Panc1 (cell line): ENCODE results near the gene METTL4. TPM values are rescaled to one million over a fixed set of nuclear protein-coding genes. Genes with fewer than 3 reads are reported as not detected.

ENCODE experiments used
- ATAC-seq: fragments of 200-7000 bp; cut with Tn5 transposase; 2 replicates; pipeline ENCODE4 v1.9.1; 2020; ENCODE audit warnings: mild to moderate bottlenecking, moderate library complexity
- BruUV-seq: library from RNA; stranded (reverse); fragments of 400-500 nt; replicated peaks from 2 replicates; lab custom pipeline; 2021; lab: Mats Ljungman, UMichigan
- CTCF ChIA-PET: fragments of 300-600 bp; sonication (Branson Sonifier 250); formaldehyde crosslinking; loops from one replicate; lab custom pipeline; 2022; ENCODE audit warnings: antibody characterized with exemption; lab: Charles Lee
- POLR2A ChIA-PET: fragments of 300-600 bp; sonication (Branson Sonifier 250); formaldehyde crosslinking; loops from one replicate; lab custom pipeline; 2022; ENCODE audit warnings: antibody characterized with exemption; lab: Charles Lee
- DNase-seq: peaks from one replicate; pipeline ENCODE4 v3.0.0-alpha.2; 2010; ENCODE audit warnings: low read depth, low spot score
- H3K27ac ChIP-seq: 2 replicates; pipeline ENCODE4 v1.5.1; 2011; ENCODE audit warnings: mild to moderate bottlenecking, low read length, inconsistent platforms
- H3K27me3 ChIP-seq: fragments of 200-500 bp; sonication (Bioruptor generic); 2 replicates; pipeline ENCODE4 v1.6.0; 2014; ENCODE audit warnings: low read length, inconsistent platforms; ENCODE audit not compliant: control insufficient read depth, insufficient read depth
- H3K36me3 ChIP-seq: fragments of 200-500 bp; sonication (Bioruptor generic); 2 replicates; pipeline ENCODE4 v1.5.1; 2014; ENCODE audit warnings: inconsistent platforms, mild to moderate bottlenecking, low read length, moderate library complexity; ENCODE audit not compliant: control insufficient read depth, insufficient read depth
- H3K4me1 ChIP-seq: 2 replicates; pipeline ENCODE4 v1.5.1; 2011; ENCODE audit warnings: inconsistent platforms, mild to moderate bottlenecking, low read length, moderate library complexity; ENCODE audit not compliant: control insufficient read depth, insufficient read depth
- H3K4me3 ChIP-seq, 2 experiments: 2 replicates each; pipeline ENCODE4 v1.5.1; 2011 to 2012; ENCODE audit warnings: low read depth in 2 of 2, low read length in 2 of 2, mild to moderate bottlenecking in 2 of 2, inconsistent platforms in 1 of 2, moderate library complexity in 1 of 2
- H3K9me3 ChIP-seq: fragments of 200-500 bp; sonication (Bioruptor generic); 2 replicates; pipeline ENCODE4 v1.5.1; 2014; ENCODE audit warnings: low read depth, mild to moderate bottlenecking, inconsistent platforms, low read length, moderate library complexity; ENCODE audit not compliant: control insufficient read depth, insufficient read depth
- CTCF ChIP-seq: fragments of 450-650 bp; IDR thresholded peaks from 2 replicates; pipeline ENCODE4 v1.5.1; 2017; ENCODE audit warnings: mild to moderate bottlenecking
- POLR2AphosphoS5 ChIP-seq: IDR thresholded peaks from 2 replicates; pipeline ENCODE4 v1.6.1; 2012; ENCODE audit warnings: mild to moderate bottlenecking, low read depth, low read length, moderate library complexity
- REST ChIP-seq, 2 experiments: IDR thresholded peaks; 2 replicates each; pipeline ENCODE4 v1.6.1; 2011 to 2012; ENCODE audit warnings: low read depth in 2 of 2, control low read depth in 1 of 2, low read length in 1 of 2, mild to moderate bottlenecking in 1 of 2, moderate library complexity in 1 of 2; ENCODE audit not compliant: insufficient read depth in 1 of 2
- SIN3A ChIP-seq: IDR thresholded peaks from 2 replicates; pipeline ENCODE4 v1.6.1; 2012; ENCODE audit warnings: low read depth, mild to moderate bottlenecking, low read length, moderate library complexity, borderline replicate concordance; ENCODE audit not compliant: insufficient read depth
- TCF7L2 ChIP-seq: IDR thresholded peaks from 2 replicates; pipeline ENCODE4 v1.6.1; 2011; ENCODE audit warnings: mild to moderate bottlenecking, low read depth, low read length, inconsistent platforms
- in situ Hi-C: cut with HindIII; loops from 2 replicates; pipeline ENCODE4 v1.10.0; 2016; ENCODE audit warnings: low sequenced_read_pairs, low pct_unique_long_range_greater_than_20kb
- intact Hi-C: fragments of 100-400 bp; cut with micrococcal nuclease; formaldehyde crosslinking; loops from one replicate; pipeline ENCODE4 v1.10.0; 2022; ENCODE audit not compliant: unreplicated experiment
- total RNA-seq: library from RNA; stranded (reverse); gene quantifications from one replicate; pipeline ENCODE4 v1.2.1, GENCODE V29; 2021; ENCODE audit not compliant: unreplicated experiment

The METTL4 gene
- total RNA-seq, 1 experiment from 2014 or later = 9.6 TPM

GRCh38 chr18:2587788-2588187 is 16.5 kb upstream of the METTL4 start:
- BruUV-seq = no TSS peak
- in situ Hi-C loops = no loop called here
- no peaks in the 10 kb centered on the region for H3K9me3 ChIP-seq
- ChIA-PET POLR2A (no interaction called here), CTCF (no interaction called here)
- intact Hi-C loops = no loop called here
- DNase-seq (no peak), ATAC-seq (no peak)
- H3K27me3 ChIP-seq = no peaks in the 10 kb centered on the region
- peaks cover 29% of the 10 kb centered on the region for H3K36me3 ChIP-seq
- TF ChIP-seq TCF7L2 (no peak), REST (IDR thresholded peaks at IDR 0.05; ENCODE audit: insufficient read depth in 1 of 2, low read depth in 2 of 2, low read length in 1 of 2) (no peak), POLR2AphosphoS5 (no peak), SIN3A (no peak), CTCF (no peak)
- no peak overlapping the region for H3K4me3 ChIP-seq
- no peaks in the 10 kb centered on the region for H3K4me1 ChIP-seq
- no peak overlapping the region for H3K27ac ChIP-seq

- BruUV-seq = no TSS peak
- H3K27ac ChIP-seq = peak overlapping the region; percentile 96
- in situ Hi-C loops (no loop called here), intact Hi-C loops (no loop called here)
- DNase-seq (no peak), ATAC-seq (no peak)
- H3K36me3 ChIP-seq = peaks cover 33% of the 10 kb centered on the region
- H3K4me1 ChIP-seq = peaks cover 13% of the 10 kb centered on the region; the same call in 1 of the 2 replicates
- POLR2A ChIA-PET = interaction anchor here (0.6 kb wide), 1 partner anchor 334 kb away, joined by 4 read pairs; no protein-coding TSS in a partner anchor
- CTCF ChIA-PET = interaction anchor here (0.6 kb wide), 1 partner anchor 1933 kb away, joined by 3 read pairs; no protein-coding TSS in a partner anchor
- H3K9me3 ChIP-seq = no peaks in the 10 kb centered on the region
- H3K4me3 ChIP-seq = peak overlapping the region; percentile 87 to 99
- no peak for TF ChIP-seq REST (IDR thresholded peaks at IDR 0.05; ENCODE audit: insufficient read depth in 1 of 2, low read depth in 2 of 2, low read length in 1 of 2)
- no peak for TF ChIP-seq POLR2AphosphoS5
- TF ChIP-seq CTCF = no peak
- no peak for TF ChIP-seq SIN3A
- no peak for TF ChIP-seq TCF7L2
- no peaks in the 10 kb centered on the region for H3K27me3 ChIP-seq
Measured at GRCh38 chr18:2573408-2573807, 2.1 kb upstream of the METTL4 start.
